ENCODE results near the gene PATE1.
"Not testable (repeated sequence)": the region's sequence is repeated elsewhere in the genome, so short reads cannot be mapped to it uniquely, and the experiment has no call there.

Gene PATE1

GRCh38 chr11:125745979-125746378 is at the start of gene PATE1:
Gene PATE1 (plus strand): TSS chr11:125746279. CDS start chr11:125746305, 26 bp downstream.
- no peak within 1 kb of the TSS for H3K27ac ChIP-seq (ENCODE audit: poor library complexity, severe bottlenecking)
- peaks cover 30% of the 10 kb centered on the region for H3K27me3 ChIP-seq (ENCODE audit: insufficient read depth, poor library complexity, severe bottlenecking)
- no peaks in the 10 kb centered on the region for H3K9me3 ChIP-seq (ENCODE audit: severe bottlenecking)
- H3K36me3 ChIP-seq (ENCODE audit: low read depth): no peaks in the 10 kb centered on the region
- H3K4me3 ChIP-seq (ENCODE audit: severe bottlenecking): no peak within 1 kb of the TSS
- H3K4me1 ChIP-seq (ENCODE audit: insufficient read depth, poor library complexity, severe bottlenecking): no peaks in the 10 kb centered on the region
- TF ChIP-seq CTCF (IDR thresholded peaks at IDR 0.05; ENCODE audit: poor library complexity, severe bottlenecking): no peak
- ATAC-seq (ENCODE audit: low read depth) (no peak), DNase-seq (ENCODE audit: low spot score) (no peak)

GRCh38 chr11:125701018-125701610 is 45.0 kb upstream of the PATE1 start:
- Histone ChIP-seq H3K27ac (ENCODE audit: poor library complexity, severe bottlenecking) (no peak overlapping the region), H3K4me1 (ENCODE audit: insufficient read depth, poor library complexity, severe bottlenecking) (no peaks in the 10 kb centered on the region), H3K4me3 (ENCODE audit: severe bottlenecking) (no peak overlapping the region), H3K36me3 (ENCODE audit: low read depth) (no peaks in the 10 kb centered on the region), H3K9me3 (ENCODE audit: severe bottlenecking) (no peaks in the 10 kb centered on the region), H3K27me3 (ENCODE audit: insufficient read depth, poor library complexity, severe bottlenecking) (no peaks in the 10 kb centered on the region)
- ATAC-seq (ENCODE audit: low read depth) (no peak), DNase-seq (ENCODE audit: low spot score) (no peak)
- TF ChIP-seq CTCF (IDR thresholded peaks at IDR 0.05; ENCODE audit: poor library complexity, severe bottlenecking): no peak

GRCh38 chr11:125701858-125702621 is 44.0 kb upstream of the PATE1 start:
- Histone ChIP-seq H3K27ac (ENCODE audit: poor library complexity, severe bottlenecking) (no peak overlapping the region), H3K4me1 (ENCODE audit: insufficient read depth, poor library complexity, severe bottlenecking) (no peaks in the 10 kb centered on the region), H3K9me3 (ENCODE audit: severe bottlenecking) (no peaks in the 10 kb centered on the region), H3K4me3 (ENCODE audit: severe bottlenecking) (no peak overlapping the region), H3K27me3 (ENCODE audit: insufficient read depth, poor library complexity, severe bottlenecking) (no peaks in the 10 kb centered on the region), H3K36me3 (ENCODE audit: low read depth) (no peaks in the 10 kb centered on the region)
- no peak for TF ChIP-seq CTCF (IDR thresholded peaks at IDR 0.05; ENCODE audit: poor library complexity, severe bottlenecking)
- DNase-seq (ENCODE audit: low spot score) (no peak), ATAC-seq (ENCODE audit: low read depth) (no peak)

- not testable (repeated sequence) for H3K4me1 ChIP-seq (ENCODE audit: insufficient read depth, poor library complexity, severe bottlenecking); H3K9me3 ChIP-seq (ENCODE audit: severe bottlenecking); DNase-seq (ENCODE audit: low spot score); H3K27me3 ChIP-seq (ENCODE audit: insufficient read depth, poor library complexity, severe bottlenecking); H3K27ac ChIP-seq (ENCODE audit: poor library complexity, severe bottlenecking); H3K36me3 ChIP-seq (ENCODE audit: low read depth); H3K4me3 ChIP-seq (ENCODE audit: severe bottlenecking); ATAC-seq (ENCODE audit: low read depth)
Measured at GRCh38 chr11:125704686-125705085, 41.4 kb upstream of the PATE1 start.

GRCh38 chr11:125720781-125721180 is 25.3 kb upstream of the PATE1 start:
- H3K9me3 ChIP-seq (ENCODE audit: severe bottlenecking): no peaks in the 10 kb centered on the region
- H3K27ac ChIP-seq (ENCODE audit: poor library complexity, severe bottlenecking): no peak overlapping the region
- no peaks in the 10 kb centered on the region for H3K36me3 ChIP-seq (ENCODE audit: low read depth)
- no peaks in the 10 kb centered on the region for H3K4me1 ChIP-seq (ENCODE audit: insufficient read depth, poor library complexity, severe bottlenecking)
- no peak for TF ChIP-seq CTCF (IDR thresholded peaks at IDR 0.05; ENCODE audit: poor library complexity, severe bottlenecking)
- no peak for DNase-seq (ENCODE audit: low spot score)
- no peak for ATAC-seq (ENCODE audit: low read depth)
- peaks cover 5% of the 10 kb centered on the region for H3K27me3 ChIP-seq (ENCODE audit: insufficient read depth, poor library complexity, severe bottlenecking)
- no peak overlapping the region for H3K4me3 ChIP-seq (ENCODE audit: severe bottlenecking)

All from RWPE2 (cell line).